ENCODE results near the gene B2M. TPM values are rescaled to one million over a fixed set of nuclear protein-coding genes. Genes with fewer than 3 reads are reported as not detected.

Gene B2M
- total RNA-seq, 1 donor from 2014 or later, result 595 TPM

- Mint-ChIP-seq H3K4me3 (ENCODE audit: unreplicated experiment) (peak overlapping the region; percentile 93), H3K9me3 (ENCODE audit: low read depth) (no peaks in the 10 kb centered on the region), H3K27ac (ENCODE audit: unreplicated experiment) (peak overlapping the region; percentile 99), H3K27me3 (ENCODE audit: low read depth) (no peaks in the 10 kb centered on the region), H3K36me3 (ENCODE audit: low read depth) (no peaks in the 10 kb centered on the region), H3K4me1 (ENCODE audit: low read depth) (peaks cover 22% of the 10 kb centered on the region)
- no peak for TF ChIP-seq CTCF (IDR thresholded peaks at IDR 0.05)
- DNase-seq (ENCODE audit: low spot score), result no peak
Measured at GRCh38 chr15:44728576-44729407, 17.5 kb downstream of the B2M start.

- Mint-ChIP-seq H3K27me3 (ENCODE audit: low read depth) (no peaks in the 10 kb centered on the region), H3K4me3 (ENCODE audit: unreplicated experiment) (peak overlapping the region; percentile 93), H3K4me1 (ENCODE audit: low read depth) (peaks cover 22% of the 10 kb centered on the region), H3K36me3 (ENCODE audit: low read depth) (no peaks in the 10 kb centered on the region), H3K27ac (ENCODE audit: unreplicated experiment) (peak overlapping the region; percentile 99), H3K9me3 (ENCODE audit: low read depth) (no peaks in the 10 kb centered on the region)
- no peak for TF ChIP-seq CTCF (IDR thresholded peaks at IDR 0.05)
- no peak for DNase-seq (ENCODE audit: low spot score)
Measured at GRCh38 chr15:44729408-44730127, 18.3 kb downstream of the B2M start.

DNA sequence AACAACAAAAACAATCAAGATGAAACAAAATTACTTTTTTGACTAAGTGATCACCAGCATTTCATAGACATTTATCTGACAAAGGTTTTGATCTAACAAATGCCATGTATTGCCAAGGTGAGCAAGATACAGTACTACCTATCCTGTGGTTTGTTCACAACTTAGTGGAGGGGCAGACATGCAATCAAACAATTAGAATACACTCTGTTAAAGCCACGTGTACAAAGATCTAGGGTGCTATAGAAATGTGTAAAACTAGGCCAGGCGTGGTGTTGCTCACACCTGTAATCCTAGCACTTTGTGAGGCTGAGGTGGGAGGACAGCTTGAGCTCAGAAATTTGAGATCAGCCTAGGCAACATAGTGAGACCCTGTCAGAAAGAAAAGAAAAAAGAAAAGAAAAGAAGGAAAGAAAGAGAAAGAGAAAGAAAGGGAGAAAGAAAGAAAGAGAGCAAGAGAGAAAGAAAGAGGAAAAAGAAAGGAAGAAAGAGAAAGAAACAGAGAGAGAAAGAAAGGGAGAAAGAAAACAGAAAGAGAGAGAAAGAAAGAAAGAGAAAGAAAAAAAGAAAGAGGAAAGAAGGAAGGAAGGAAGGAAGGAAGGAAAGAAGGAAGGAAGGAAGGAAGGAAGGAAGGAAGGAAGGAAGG lies 23.6 kb downstream of the B2M start:
- Mint-ChIP-seq H3K4me1 (ENCODE audit: low read depth) (peaks cover 2% of the 10 kb centered on the region), H3K9me3 (ENCODE audit: low read depth) (no peaks in the 10 kb centered on the region), H3K27me3 (ENCODE audit: low read depth) (no peaks in the 10 kb centered on the region), H3K4me3 (ENCODE audit: unreplicated experiment) (no peak overlapping the region), H3K27ac (ENCODE audit: unreplicated experiment) (no peak overlapping the region), H3K36me3 (ENCODE audit: low read depth) (no peaks in the 10 kb centered on the region)
- DNase-seq (ENCODE audit: low spot score), result no peak
- no peak for TF ChIP-seq CTCF (IDR thresholded peaks at IDR 0.05)

GRCh38 chr15:44735482-44736180 lies 24.3 kb downstream of the B2M start:
- Mint-ChIP-seq H3K4me3 (ENCODE audit: unreplicated experiment) (no peak overlapping the region), H3K4me1 (ENCODE audit: low read depth) (no peaks in the 10 kb centered on the region), H3K27me3 (ENCODE audit: low read depth) (no peaks in the 10 kb centered on the region), H3K9me3 (ENCODE audit: low read depth) (no peaks in the 10 kb centered on the region), H3K36me3 (ENCODE audit: low read depth) (no peaks in the 10 kb centered on the region), H3K27ac (ENCODE audit: unreplicated experiment) (no peak overlapping the region)
- no peak for DNase-seq (ENCODE audit: low spot score)
- no peak for TF ChIP-seq CTCF (IDR thresholded peaks at IDR 0.05)
